Measurements from ENCODE around the gene GLI3. TPM values are rescaled to one million over a fixed set of nuclear protein-coding genes. Genes with fewer than 3 reads are reported as not detected.

The GLI3 gene
- total and polyA plus RNA-seq, 2 experiments from 2014 or later = 4.0 to 5.2 TPM

DNA sequence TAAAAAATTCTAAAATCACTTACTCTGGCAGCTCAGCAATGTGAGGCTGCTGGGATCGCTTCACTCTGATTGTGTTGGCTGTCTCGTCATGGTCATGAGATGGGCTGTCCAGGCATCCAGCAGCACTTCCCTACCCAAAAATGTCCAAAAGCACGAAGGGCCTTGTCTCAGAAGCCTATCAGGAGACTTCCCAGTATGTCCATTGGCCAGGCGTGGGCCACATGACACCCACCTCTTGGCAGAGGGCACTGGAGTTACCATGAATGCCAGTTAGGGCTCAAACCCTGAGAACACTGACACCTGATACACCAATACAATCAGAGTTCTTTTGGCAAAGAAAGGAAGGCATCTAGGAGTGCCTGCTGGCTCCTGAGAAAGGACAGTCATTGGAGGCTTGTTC is 27.0 kb upstream of the GLI3 start:
- Histone ChIP-seq H3K9ac (no peak overlapping the region), H3K36me3 (ENCODE audit: low read depth) (no peaks in the 10 kb centered on the region), H3K9me3 (ENCODE audit: low read depth) (no peaks in the 10 kb centered on the region), H4K20me1 (ENCODE audit: insufficient read depth) (no peaks in the 10 kb centered on the region), H3K4me1 (ENCODE audit: insufficient read depth) (peaks cover 14% of the 10 kb centered on the region), H3K4me2 (ENCODE audit: unreplicated experiment) (no peak overlapping the region), H3K79me2 (ENCODE audit: insufficient read depth) (no peaks in the 10 kb centered on the region), H3K4me3 (no peak overlapping the region), H3K27me3 (replicated peaks; ENCODE audit: insufficient read depth) (no peaks in the 10 kb centered on the region), H3K27ac (no peak overlapping the region), H3F3A (ENCODE audit: insufficient read depth) (peaks cover 13% of the 10 kb centered on the region), H2AFZ (no peak overlapping the region), H3K9me2 (ENCODE audit: insufficient read depth) (no peaks in the 10 kb centered on the region)
- TF ChIP-seq EZH2phosphoT487 (IDR thresholded peaks at IDR 0.05; ENCODE audit: insufficient read depth, low read depth) (no peak), EZH2 (IDR thresholded peaks at IDR 0.05; ENCODE audit: insufficient read depth, poor library complexity, severe bottlenecking) (no peak)
- WGBS, 2 experiments (ENCODE audit: low coverage in 1 of 2, low lambda C conversion rate in 2 of 2, missing lambda C conversion rate in 2 of 2) = 61 to 63% methylated on average over 4 of the region's 4 CpGs
- no peak for DNase-seq
- in situ Hi-C loops (cut with MboI) = no loop called here

DNA sequence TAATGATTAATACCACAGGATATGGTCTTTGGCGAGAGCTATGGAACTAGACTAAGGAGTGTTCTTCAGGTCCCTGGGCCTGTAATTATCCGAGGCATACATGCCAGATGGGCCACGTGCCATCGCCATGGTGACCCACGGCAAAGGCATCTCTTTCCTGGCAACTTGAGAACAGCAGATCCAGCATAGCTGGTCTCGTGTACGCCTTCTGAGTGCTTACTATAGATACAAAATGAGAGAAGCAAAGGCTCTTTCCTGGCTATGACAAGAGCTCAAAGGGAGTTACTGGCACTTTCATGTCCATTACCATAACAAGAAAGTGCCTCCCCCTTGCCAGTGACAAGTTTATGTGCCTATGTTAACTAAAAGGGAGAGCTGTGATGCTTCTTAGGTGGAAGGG is 26.0 kb upstream of the GLI3 start:
- in situ Hi-C loops (cut with MboI) = no loop called here
- H2AFZ ChIP-seq = peak overlapping the region; percentile 48; the same call in 1 of the 2 replicates
- peak overlapping the region; percentile 7 for H3K4me2 ChIP-seq (ENCODE audit: unreplicated experiment)
- no peaks in the 10 kb centered on the region for H3K36me3 ChIP-seq (ENCODE audit: low read depth)
- H3K79me2 ChIP-seq (ENCODE audit: insufficient read depth) = no peaks in the 10 kb centered on the region
- H4K20me1 ChIP-seq (ENCODE audit: insufficient read depth) = no peaks in the 10 kb centered on the region
- H3K27me3 ChIP-seq (replicated peaks; ENCODE audit: insufficient read depth) = no peaks in the 10 kb centered on the region
- peak; percentile 92 for DNase-seq
- H3K4me1 ChIP-seq (ENCODE audit: insufficient read depth) = peaks cover 14% of the 10 kb centered on the region
- no peaks in the 10 kb centered on the region for H3K9me3 ChIP-seq (ENCODE audit: low read depth)
- H3K4me3 ChIP-seq = no peak overlapping the region
- H3K9me2 ChIP-seq (ENCODE audit: insufficient read depth) = no peaks in the 10 kb centered on the region
- peak overlapping the region; percentile 25 for H3K27ac ChIP-seq
- TF ChIP-seq EZH2 (IDR thresholded peaks at IDR 0.05; ENCODE audit: insufficient read depth, poor library complexity, severe bottlenecking) (no peak), EZH2phosphoT487 (IDR thresholded peaks at IDR 0.05; ENCODE audit: insufficient read depth, low read depth) (no peak)
- no peak overlapping the region for H3K9ac ChIP-seq
- H3F3A ChIP-seq (ENCODE audit: insufficient read depth) = peaks cover 13% of the 10 kb centered on the region
- WGBS, 2 experiments (ENCODE audit: low coverage in 1 of 2, low lambda C conversion rate in 2 of 2, missing lambda C conversion rate in 2 of 2) = 9 to 10% methylated on average over 7 of the region's 7 CpGs

DNA sequence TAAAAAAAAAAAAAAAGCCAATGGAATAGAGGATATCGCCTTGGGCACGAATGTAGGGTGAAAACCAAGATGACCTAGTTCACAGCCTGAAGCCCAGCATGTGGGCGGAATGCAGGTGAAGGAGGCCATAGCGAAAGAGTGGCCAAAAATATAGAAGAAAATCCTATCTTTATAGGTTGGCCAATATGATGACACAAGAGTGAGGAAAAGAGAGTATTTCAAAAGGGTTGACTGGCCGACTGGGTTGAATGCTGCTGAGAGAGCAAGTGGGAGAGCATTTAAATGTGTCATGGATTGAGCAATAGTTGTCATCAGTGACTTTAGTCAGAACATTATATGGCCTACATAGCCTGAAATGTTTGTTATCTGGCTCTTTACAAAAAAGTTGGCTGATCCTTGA is 17.2 kb upstream of the GLI3 start:
- H3K9ac ChIP-seq = no peak overlapping the region
- peak; percentile 92 for DNase-seq
- peak overlapping the region; percentile 46; the same call in 1 of the 2 replicates for H3K27ac ChIP-seq
- TF ChIP-seq EZH2phosphoT487 (IDR thresholded peaks at IDR 0.05; ENCODE audit: insufficient read depth, low read depth) = no peak
- TF ChIP-seq EZH2 (IDR thresholded peaks at IDR 0.05; ENCODE audit: insufficient read depth, poor library complexity, severe bottlenecking) = no peak
- peaks cover 7% of the 10 kb centered on the region; the same call in 1 of the 2 replicates for H3K4me1 ChIP-seq (ENCODE audit: insufficient read depth)
- in situ Hi-C loops (cut with MboI) = no loop called here
- H4K20me1 ChIP-seq (ENCODE audit: insufficient read depth) = no peaks in the 10 kb centered on the region
- no peak overlapping the region for H3K4me2 ChIP-seq (ENCODE audit: unreplicated experiment)
- H3K79me2 ChIP-seq (ENCODE audit: insufficient read depth) = no peaks in the 10 kb centered on the region
- WGBS, 2 experiments (ENCODE audit: low coverage in 1 of 2, low lambda C conversion rate in 2 of 2, missing lambda C conversion rate in 2 of 2) = 69 to 72% methylated on average over 5 of the region's 5 CpGs
- H3K9me3 ChIP-seq (ENCODE audit: low read depth) = no peaks in the 10 kb centered on the region
- H3K36me3 ChIP-seq (ENCODE audit: low read depth) = no peaks in the 10 kb centered on the region
- no peaks in the 10 kb centered on the region for H3K9me2 ChIP-seq (ENCODE audit: insufficient read depth)
- H3K4me3 ChIP-seq = no peak overlapping the region
- no peak overlapping the region for H2AFZ ChIP-seq
- no peaks in the 10 kb centered on the region for H3K27me3 ChIP-seq (replicated peaks; ENCODE audit: insufficient read depth)
- H3F3A ChIP-seq (ENCODE audit: insufficient read depth) = peaks cover 22% of the 10 kb centered on the region

DNA sequence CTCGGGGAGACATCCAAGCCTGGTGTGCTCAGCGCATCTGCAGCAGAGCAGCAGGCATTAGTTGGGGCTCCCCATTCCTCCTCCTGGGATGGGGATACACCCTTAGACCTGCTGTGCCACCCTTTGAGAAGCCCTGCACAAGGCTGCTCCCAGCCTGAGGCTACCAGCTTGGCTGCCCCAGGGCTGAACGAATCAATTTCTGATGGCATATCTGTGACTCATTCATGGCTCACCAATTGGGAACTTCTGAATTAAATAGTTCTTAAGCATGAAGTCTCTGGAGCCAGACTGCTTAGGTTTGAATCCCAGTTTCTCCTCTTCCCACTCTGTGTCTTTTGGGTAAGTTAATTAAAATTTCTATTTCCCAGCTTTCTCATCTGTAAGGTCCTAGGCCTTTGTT is 16.3 kb upstream of the GLI3 start:
- peak; percentile 64 for DNase-seq
- Histone ChIP-seq H3K9ac (no peak overlapping the region), H3K4me3 (no peak overlapping the region), H3K27me3 (replicated peaks; ENCODE audit: insufficient read depth) (no peaks in the 10 kb centered on the region), H3K9me2 (ENCODE audit: insufficient read depth) (no peaks in the 10 kb centered on the region), H3K27ac (no peak overlapping the region), H3K9me3 (ENCODE audit: low read depth) (no peaks in the 10 kb centered on the region), H4K20me1 (ENCODE audit: insufficient read depth) (no peaks in the 10 kb centered on the region), H3K4me2 (ENCODE audit: unreplicated experiment) (peak overlapping the region; percentile 20), H3K4me1 (ENCODE audit: insufficient read depth) (peaks cover 7% of the 10 kb centered on the region; the same call in 1 of the 2 replicates), H2AFZ (no peak overlapping the region), H3K36me3 (ENCODE audit: low read depth) (no peaks in the 10 kb centered on the region), H3K79me2 (ENCODE audit: insufficient read depth) (no peaks in the 10 kb centered on the region), H3F3A (ENCODE audit: insufficient read depth) (peaks cover 22% of the 10 kb centered on the region)
- in situ Hi-C loops (cut with MboI) = no loop called here
- TF ChIP-seq EZH2 (IDR thresholded peaks at IDR 0.05; ENCODE audit: insufficient read depth, poor library complexity, severe bottlenecking) (no peak), EZH2phosphoT487 (IDR thresholded peaks at IDR 0.05; ENCODE audit: insufficient read depth, low read depth) (no peak)
- 65 to 67% methylated on average over 3 of the region's 3 CpGs for WGBS, 2 experiments (ENCODE audit: low coverage in 1 of 2, low lambda C conversion rate in 2 of 2, missing lambda C conversion rate in 2 of 2)

DNA sequence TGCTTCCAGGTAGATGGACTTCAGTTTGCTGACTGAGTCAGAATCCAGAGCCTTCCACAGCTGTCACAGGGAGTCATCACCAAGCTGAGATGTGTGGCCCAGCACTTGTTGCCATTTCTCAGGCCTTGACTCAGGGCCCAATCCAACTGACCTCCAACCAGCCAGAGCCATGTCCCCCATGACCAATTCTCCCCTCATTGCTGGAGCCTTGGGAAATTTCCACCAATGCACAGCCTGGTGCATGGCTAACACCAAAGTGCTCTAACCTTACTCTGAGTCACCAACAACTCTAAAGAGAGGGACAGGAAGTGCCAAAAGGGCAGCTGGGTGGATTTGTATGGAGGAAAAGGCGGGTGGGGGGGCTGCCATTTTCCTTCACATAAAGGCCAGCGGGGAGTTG is 13.4 kb upstream of the GLI3 start:
- in situ Hi-C loops (cut with MboI) = no loop called here
- H3K9ac ChIP-seq = no peak overlapping the region
- 93% methylated on average over 2 of the region's 2 CpGs for WGBS, 2 experiments (ENCODE audit: low coverage in 1 of 2, low lambda C conversion rate in 2 of 2, missing lambda C conversion rate in 2 of 2)

More for the DNA sequence above, 13.4 kb upstream of the GLI3 start:
- Histone ChIP-seq H3K9me3 (ENCODE audit: low read depth) (no peaks in the 10 kb centered on the region), H3K27me3 (replicated peaks; ENCODE audit: insufficient read depth) (no peaks in the 10 kb centered on the region), H2AFZ (no peak overlapping the region), H3K27ac (no peak overlapping the region), H3K36me3 (ENCODE audit: low read depth) (no peaks in the 10 kb centered on the region), H3F3A (ENCODE audit: insufficient read depth) (peaks cover 30% of the 10 kb centered on the region), H3K4me2 (ENCODE audit: unreplicated experiment) (no peak overlapping the region), H3K79me2 (ENCODE audit: insufficient read depth) (no peaks in the 10 kb centered on the region), H3K4me3 (no peak overlapping the region), H3K4me1 (ENCODE audit: insufficient read depth) (peaks cover 20% of the 10 kb centered on the region), H4K20me1 (ENCODE audit: insufficient read depth) (no peaks in the 10 kb centered on the region), H3K9me2 (ENCODE audit: insufficient read depth) (no peaks in the 10 kb centered on the region)
- TF ChIP-seq EZH2 (IDR thresholded peaks at IDR 0.05; ENCODE audit: insufficient read depth, poor library complexity, severe bottlenecking) = no peak
- no peak for TF ChIP-seq EZH2phosphoT487 (IDR thresholded peaks at IDR 0.05; ENCODE audit: insufficient read depth, low read depth)
- no peak for DNase-seq

Data from GM23248 (cell line).